ENCODE results near the gene FOXE3. TPM values are rescaled to one million over a fixed set of nuclear protein-coding genes. Genes with fewer than 3 reads are reported as not detected.

FOXE3 gene
- total RNA-seq, 1 experiment from 2014 or later = not detected

- H3K27ac Mint-ChIP-seq (ENCODE audit: low read depth, unreplicated experiment) = no peak overlapping the region
- H3K4me3 Mint-ChIP-seq (ENCODE audit: unreplicated experiment) = no peak overlapping the region
- no peaks in the 10 kb centered on the region for H3K36me3 Mint-ChIP-seq (ENCODE audit: insufficient read depth, unreplicated experiment)
- DNase-seq (ENCODE audit: unreplicated experiment) = no peak
- ChIA-PET CTCF (interaction anchor here (0.5 to 1.4 kb wide), 4 partner anchors 23 to 274 kb away, joined by 3 to 5 read pairs (median 4); no protein-coding TSS in a partner anchor), POLR2A (no interaction called here)
- no peaks in the 10 kb centered on the region for H3K9me3 Mint-ChIP-seq (ENCODE audit: unreplicated experiment)
- BruUV-seq (replicated peaks) = no TSS peak
- peaks cover 43% of the 10 kb centered on the region for H3K27me3 Mint-ChIP-seq (ENCODE audit: insufficient read depth, unreplicated experiment)
- intact Hi-C loops (cut with micrococcal nuclease) = no loop called here
- no peak for TF ChIP-seq CTCF (IDR thresholded peaks at IDR 0.05; ENCODE audit: unreplicated experiment)
- H3K4me1 Mint-ChIP-seq (ENCODE audit: insufficient read depth, unreplicated experiment) = no peaks in the 10 kb centered on the region
Measured at GRCh38 chr1:47442842-47443529, 26.9 kb downstream of the FOXE3 start.

GRCh38 chr1:47443530-47444296 lies 27.6 kb downstream of the FOXE3 start:
- ChIA-PET POLR2A (no interaction called here), CTCF (interaction anchor here (0.5 to 1.4 kb wide), 2 partner anchors 126 to 273 kb away, joined by 4 to 5 read pairs; no protein-coding TSS in a partner anchor)
- no peak for TF ChIP-seq CTCF (IDR thresholded peaks at IDR 0.05; ENCODE audit: unreplicated experiment)
- Mint-ChIP-seq H3K36me3 (ENCODE audit: insufficient read depth, unreplicated experiment) (no peaks in the 10 kb centered on the region), H3K27me3 (ENCODE audit: insufficient read depth, unreplicated experiment) (peaks cover 50% of the 10 kb centered on the region), H3K27ac (ENCODE audit: low read depth, unreplicated experiment) (no peak overlapping the region), H3K4me3 (ENCODE audit: unreplicated experiment) (no peak overlapping the region), H3K4me1 (ENCODE audit: insufficient read depth, unreplicated experiment) (no peaks in the 10 kb centered on the region), H3K9me3 (ENCODE audit: unreplicated experiment) (no peaks in the 10 kb centered on the region)
- intact Hi-C loops (cut with micrococcal nuclease) = no loop called here
- no peak for DNase-seq (ENCODE audit: unreplicated experiment)
- BruUV-seq (replicated peaks) = no TSS peak

GRCh38 chr1:47444297-47444561 lies 28.1 kb downstream of the FOXE3 start:
- intact Hi-C loops (cut with micrococcal nuclease) = no loop called here
- no peak for TF ChIP-seq CTCF (IDR thresholded peaks at IDR 0.05; ENCODE audit: unreplicated experiment)
- no TSS peak for BruUV-seq (replicated peaks)
- Mint-ChIP-seq H3K4me3 (ENCODE audit: unreplicated experiment) (no peak overlapping the region), H3K9me3 (ENCODE audit: unreplicated experiment) (no peaks in the 10 kb centered on the region), H3K27ac (ENCODE audit: low read depth, unreplicated experiment) (no peak overlapping the region), H3K36me3 (ENCODE audit: insufficient read depth, unreplicated experiment) (no peaks in the 10 kb centered on the region), H3K4me1 (ENCODE audit: insufficient read depth, unreplicated experiment) (no peaks in the 10 kb centered on the region), H3K27me3 (ENCODE audit: insufficient read depth, unreplicated experiment) (peaks cover 55% of the 10 kb centered on the region)
- CTCF ChIA-PET = no interaction called here
- no peak for DNase-seq (ENCODE audit: unreplicated experiment)
- POLR2A ChIA-PET = no interaction called here

GRCh38 chr1:47444562-47445465 lies 28.7 kb downstream of the FOXE3 start:
- no peak for TF ChIP-seq CTCF (IDR thresholded peaks at IDR 0.05; ENCODE audit: unreplicated experiment)
- CTCF ChIA-PET = no interaction called here
- no peak for DNase-seq (ENCODE audit: unreplicated experiment)
- H3K4me1 Mint-ChIP-seq (ENCODE audit: insufficient read depth, unreplicated experiment) = no peaks in the 10 kb centered on the region
- intact Hi-C loops (cut with micrococcal nuclease) = no loop called here
- peaks cover 55% of the 10 kb centered on the region for H3K27me3 Mint-ChIP-seq (ENCODE audit: insufficient read depth, unreplicated experiment)
- BruUV-seq (replicated peaks) = no TSS peak
- no peak overlapping the region for H3K4me3 Mint-ChIP-seq (ENCODE audit: unreplicated experiment)
- H3K36me3 Mint-ChIP-seq (ENCODE audit: insufficient read depth, unreplicated experiment) = no peaks in the 10 kb centered on the region
- H3K9me3 Mint-ChIP-seq (ENCODE audit: unreplicated experiment) = no peaks in the 10 kb centered on the region
- no peak overlapping the region for H3K27ac Mint-ChIP-seq (ENCODE audit: low read depth, unreplicated experiment)
- POLR2A ChIA-PET = no interaction called here

All from MCF 10A (cell line).